Lung (tissue), 12 donors: Measurements from ENCODE around the gene CNNM4. TPM values are rescaled to one million over a fixed set of nuclear protein-coding genes. Genes with fewer than 3 reads are reported as not detected.
A peak's percentile ranks its signal among the peaks of the same experiment; 100 is the strongest.

Experiments
- ATAC-seq: fragments of 200-7000 bp; cut with Tn5 transposase; one replicate; pipeline ENCODE4 v1.9.1; 2020; ENCODE audit warnings: moderate number of reproducible peaks; ENCODE audit not compliant: insufficient read depth, low FRiP score
- DNase-seq, 3 donors: peaks; one replicate each; pipeline ENCODE4 v3.0.0-alpha.2; 2013 to 2017
- H3K27ac ChIP-seq, 2 donors: one replicate each; pipeline ENCODE4 v1.5.1; 2013; ENCODE audit warnings: mild to moderate bottlenecking in 2 of 2, moderate library complexity in 2 of 2, control low read depth in 1 of 2, inconsistent platforms in 1 of 2, low read depth in 1 of 2, low read length in 1 of 2
- H3K27me3 ChIP-seq, 3 donors: one replicate each; pipeline ENCODE4 v1.5.1; 2013; ENCODE audit warnings: low read length in 2 of 3; ENCODE audit not compliant: control insufficient read depth in 3 of 3, insufficient read depth in 3 of 3
- H3K36me3 ChIP-seq, 4 donors: one replicate each; pipeline ENCODE4 v1.5.1; 2013; ENCODE audit warnings: low read length in 4 of 4, mild to moderate bottlenecking in 1 of 4, moderate library complexity in 1 of 4; ENCODE audit not compliant: control insufficient read depth in 4 of 4, insufficient read depth in 4 of 4
- H3K4me1 ChIP-seq, 5 donors: one replicate each; pipeline ENCODE4 v1.5.1; 2013; ENCODE audit warnings: low read length in 5 of 5, mild to moderate bottlenecking in 2 of 5, moderate library complexity in 1 of 5; ENCODE audit not compliant: control insufficient read depth in 5 of 5, insufficient read depth in 5 of 5
- H3K4me3 ChIP-seq: one replicate; pipeline ENCODE4 v1.5.1; 2013; ENCODE audit warnings: mild to moderate bottlenecking, control low read depth, moderate library complexity
- H3K9ac ChIP-seq, 2 donors: one replicate each; pipeline ENCODE4 v1.5.1; 2013; ENCODE audit warnings: low read length in 2 of 2, control low read depth in 1 of 2; ENCODE audit not compliant: insufficient read depth in 1 of 2
- H3K9me3 ChIP-seq, 4 donors: one replicate each; pipeline ENCODE4 v1.5.1; 2013; ENCODE audit warnings: low read length in 3 of 4, mild to moderate bottlenecking in 1 of 4, moderate library complexity in 1 of 4; ENCODE audit not compliant: control insufficient read depth in 4 of 4, insufficient read depth in 3 of 4
- CTCF ChIP-seq: IDR thresholded peaks from 2 replicates; pipeline ENCODE4 v1.5.1; 2012; ENCODE audit warnings: mild to moderate bottlenecking; ENCODE audit errors: control extremely low read depth, extremely low read depth
- WGBS, 2 donors: extraction: QIAGEN DNeasy Blood & Tissue Kit; methylation state at CpG; one replicate each; pipeline ENCODE4 v1.1.7; 2013; 5-methylcytosine and 5-hydroxymethylcytosine counted together
- polyA plus RNA-seq, 2 donors: library from polyadenylated mRNA; stranded (reverse); fragments of 200-250 nt; gene quantifications; one replicate each; pipeline ENCODE4 v1.2.1, GENCODE V29; 2013
- total RNA-seq, 2 donors: library from RNA; depleted of rRNA in 1 of 2; stranded (reverse); fragments of >200 nt in 1 of 2; gene quantifications; one replicate each; pipeline ENCODE4 v1.2.1, GENCODE V29; 2014 to 2021
- donor health status: control.
- donor health status: control.
- donor health status: Bipolar disorder and iron deficiency.
- donor health status: healthy.
- donor health status: DM: yes; HTN: yes; CAD: no.

The CNNM4 gene
- total and polyA plus RNA-seq, 4 donors, result 4.0 to 19.8 (median 12.3) TPM

- Histone ChIP-seq H3K4me3 (no peak overlapping the region), H3K4me1 (peaks cover 10 to 38% (median 20%) of the 10 kb centered on the region in 5 donors), H3K9ac (peak overlapping the region in 1 of 2 donors; percentile 1), H3K27ac (peak overlapping the region in 1 of 2 donors; percentile 48), H3K36me3 (no peaks in the 10 kb centered on the region), H3K9me3 (no peaks in the 10 kb centered on the region), H3K27me3 (no peaks in the 10 kb centered on the region)
- TF ChIP-seq CTCF, result no peak
- peak; percentile 31 to 52 (median 48) for DNase-seq
- WGBS, 2 donors, result 10 to 36% methylated on average over 8 of the region's 8 CpGs
- no peak for ATAC-seq
Observed at GRCh38 chr2:96764253-96764637, 3.5 kb downstream of the CNNM4 start.

GRCh38 chr2:96767135-96767871 is 6.6 kb downstream of the CNNM4 start:
- no peak for TF ChIP-seq CTCF
- WGBS, 2 donors, result 92 to 96% methylated on average over 9 of the region's 9 CpGs
- Histone ChIP-seq H3K4me3 (no peak overlapping the region), H3K27me3 (no peaks in the 10 kb centered on the region), H3K27ac (no peak overlapping the region), H3K4me1 (peaks cover 2 to 24% (median 14%) of the 10 kb centered on the region in 5 donors), H3K9me3 (no peaks in the 10 kb centered on the region), H3K36me3 (no peaks in the 10 kb centered on the region), H3K9ac (no peak overlapping the region)
- no peak for ATAC-seq
- DNase-seq, result no peak

GRCh38 chr2:96768083-96768561 is 7.4 kb downstream of the CNNM4 start:
- DNase-seq (no peak), ATAC-seq (no peak)
- 70 to 74% methylated on average over 8 of the region's 8 CpGs for WGBS, 2 donors
- Histone ChIP-seq H3K27me3 (no peaks in the 10 kb centered on the region), H3K36me3 (no peaks in the 10 kb centered on the region), H3K4me3 (no peak overlapping the region), H3K4me1 (peaks cover 0 to 20% (median 12%) of the 10 kb centered on the region in 5 donors), H3K9ac (no peak overlapping the region), H3K27ac (no peak overlapping the region), H3K9me3 (no peaks in the 10 kb centered on the region)
- no peak for TF ChIP-seq CTCF
